ENCODE measurements around the gene NRP1. TPM values are rescaled to one million over a fixed set of nuclear protein-coding genes. Genes with fewer than 3 reads are reported as not detected.

Gene NRP1
- total RNA-seq, 4 donors from 2014 or later = 17.7 to 47.0 (median 21.0) TPM

- no peak for DNase-seq
- Histone ChIP-seq H3K36me3 (no peaks in the 10 kb centered on the region), H3K9me3 (no peaks in the 10 kb centered on the region), H3K27ac (peak overlapping the region in 1 of 4 donors; percentile 55), H3K4me3 (no peak overlapping the region), H3K27me3 (no peaks in the 10 kb centered on the region), H3K4me1 (peaks cover 0 to 4% (median 0%) of the 10 kb centered on the region in 4 donors)
- no peak for TF ChIP-seq CTCF (IDR thresholded peaks at IDR 0.05)
- TF ChIP-seq POLR2A (IDR thresholded peaks at IDR 0.05) = no peak
These were observed 205.1 kb downstream of the NRP1 start for GRCh38 chr10:33129141-33129995.

- no peak for DNase-seq
- Histone ChIP-seq H3K4me1 (peaks cover 0 to 4% (median 0%) of the 10 kb centered on the region in 4 donors), H3K9me3 (no peaks in the 10 kb centered on the region), H3K27ac (no peak overlapping the region), H3K36me3 (no peaks in the 10 kb centered on the region), H3K27me3 (no peaks in the 10 kb centered on the region), H3K4me3 (no peak overlapping the region)
- TF ChIP-seq POLR2A (IDR thresholded peaks at IDR 0.05) (no peak), CTCF (IDR thresholded peaks at IDR 0.05) (no peak)
These were observed 206.8 kb downstream of the NRP1 start for GRCh38 chr10:33127622-33128021.

Small RNA genes within 50 kb of the gene (small RNA-seq; reads per million reads assigned to genes)
- gene AL353600.1 (0 reads per million in 2 donors), gene RN7SL398P (0 reads per million in 2 donors)

Data from Peyer's patch (tissue), 4 donors.